GM12878 (cell line): ENCODE data around the gene POTEG. TPM values are rescaled to one million over a fixed set of nuclear protein-coding genes. Genes with fewer than 3 reads are reported as not detected.
"Not testable (repeated sequence)": the region's sequence is repeated elsewhere in the genome, so short reads cannot be mapped to it uniquely, and the experiment has no call there.

Experiments used
- ATAC-seq: fragments of 200-7000 bp; cut with Tn5 transposase; 3 replicates; pipeline ENCODE4 v1.9.1; 2020; ENCODE audit warnings: mild to moderate bottlenecking, moderate library complexity
- BruUV-seq: library from RNA; stranded (reverse); fragments of 400-500 nt; replicated peaks from 2 replicates; lab custom pipeline; 2021; lab: Mats Ljungman, UMichigan
- CTCF ChIA-PET: fragments of 300-600 bp; sonication (Branson Sonifier 250); formaldehyde crosslinking; extraction: SDS; loops from one replicate; lab custom pipeline; 2021; ENCODE audit warnings: inconsistent platforms; lab: Yijun Ruan, JAX
- POLR2A ChIA-PET: fragments of 350-600 bp; formaldehyde crosslinking; extraction: SDS; loops from one replicate; lab custom pipeline; 2021; ENCODE audit warnings: inconsistent platforms; lab: Charles Lee
- RAD21 ChIA-PET: fragments of 300-600 bp; sonication (Branson Sonifier 250); formaldehyde crosslinking; loops from one replicate; lab custom pipeline; 2023; ENCODE audit warnings: antibody characterized with exemption; ENCODE audit not compliant: unreplicated experiment; lab: Charles Lee
- SMC1A ChIA-PET: fragments of 300-600 bp; sonication (Branson Sonifier 250); formaldehyde crosslinking; loops from one replicate; lab custom pipeline; 2023; ENCODE audit not compliant: unreplicated experiment, uncharacterized antibody; lab: Charles Lee
- DNase-seq: peaks from one replicate; pipeline ENCODE4 v3.0.0-alpha.2; 2011; ENCODE audit warnings: low read depth, low spot score
- FAIRE-seq: peaks from 3 replicates; lab custom pipeline; 2011; peaks lifted over from hg19 to GRCh38; lab: Jason Lieb, UNC
- H2AFZ ChIP-seq: 2 replicates; pipeline ENCODE4 v1.6.0; 2011; ENCODE audit warnings: low read depth, low read length, control low read depth; ENCODE audit not compliant: control insufficient read depth
- H3K27ac ChIP-seq: 2 replicates; pipeline ENCODE4 v1.5.1; 2011; ENCODE audit warnings: control low read depth; ENCODE audit not compliant: control insufficient read depth, insufficient read depth
- H3K27me3 ChIP-seq, 2 experiments: replicated peaks in 1 of 2; 2 replicates each; pipeline versions ENCODE4 v1.6.0 to v1.6.1; 2011; ENCODE audit warnings: low read length in 1 of 2; ENCODE audit not compliant: control insufficient read depth in 2 of 2, insufficient read depth in 2 of 2
- H3K36me3 ChIP-seq, 2 experiments: 2 replicates each; pipeline ENCODE4 v1.5.1; 2011; ENCODE audit warnings: low read length in 1 of 2; ENCODE audit not compliant: control insufficient read depth in 2 of 2, insufficient read depth in 2 of 2
- H3K4me1 ChIP-seq: 2 replicates; pipeline ENCODE4 v1.6.1; 2011; ENCODE audit warnings: mild to moderate bottlenecking, low read length, moderate library complexity, mixed read lengths; ENCODE audit not compliant: control insufficient read depth, insufficient read depth
- H3K4me2 ChIP-seq: 2 replicates; pipeline ENCODE4 v1.6.0; 2011; ENCODE audit warnings: control low read depth; ENCODE audit not compliant: control insufficient read depth, insufficient read depth
- H3K4me3 ChIP-seq: fragments of 200-600 bp; sonication (generic); 2 replicates; pipeline ENCODE4 v1.5.1; 2016
- H3K79me2 ChIP-seq: 2 replicates; pipeline ENCODE4 v1.6.0; 2011; ENCODE audit warnings: low read length; ENCODE audit not compliant: control insufficient read depth, insufficient read depth
- H3K9ac ChIP-seq: 2 replicates; pipeline ENCODE4 v1.8.0; 2011; ENCODE audit warnings: low read length, control low read depth, mixed read lengths; ENCODE audit not compliant: control insufficient read depth, insufficient read depth
- H3K9me3 ChIP-seq: replicated peaks from 3 replicates; pipeline ENCODE4 v1.5.1; 2011; ENCODE audit warnings: mild to moderate bottlenecking, low read length; ENCODE audit not compliant: control insufficient read depth, insufficient read depth
- H4K20me1 ChIP-seq: 2 replicates; pipeline ENCODE4 v1.6.0; 2011; ENCODE audit not compliant: control insufficient read depth, insufficient read depth
- WGBS: methylation state at CpG from one replicate; pipeline ENCODE4 v1.1.6; 2016; ENCODE audit warnings: low lambda C conversion rate; ENCODE audit not compliant: insufficient replicate concordance, insufficient coverage; ENCODE audit errors: missing lambda C conversion rate; 5-methylcytosine and 5-hydroxymethylcytosine counted together
- in situ Hi-C: fragments of 300-500 bp; cut with MboI; formaldehyde crosslinking; loops from 9 replicates; pipeline ENCODE4 v1.14.3; 2018; ENCODE audit warnings: mixed read lengths
- intact Hi-C: fragments of 100-400 bp; cut with micrococcal nuclease; formaldehyde crosslinking; loops from one replicate; pipeline ENCODE4 v1.14.2; 2022; ENCODE audit not compliant: unreplicated experiment
- polyA plus RNA-seq, 11 experiments: library from polyadenylated mRNA; depleted of rRNA in 4 of 11; unstranded in 6 of 11; stranded (reverse) in 5 of 11; fragments of >200 nt; fragmentation: Nextera tagmentation in 4 of 11; fragmentation: Illumina TruSeq in 1 of 11; extraction: Ambion mirVana in 4 of 11; extraction: Trizol in 1 of 11; gene quantifications; 1 replicate in 1 of 11; 2 replicates in 10 of 11; pipeline versions ENCODE4 v1.2.1 to v1.2.3, GENCODE V29; 2011 to 2016; ENCODE audit warnings: inconsistent platforms in 2 of 11, missing spikeins in 2 of 11, low read depth in 1 of 11
- total RNA-seq, 4 experiments: library from RNA; depleted of rRNA in 3 of 4; stranded (reverse); fragments of >200 nt in 3 of 4; fragmentation: Illumina TruSeq in 1 of 4; extraction: Trizol in 1 of 4; gene quantifications; 2 replicates each; pipeline versions ENCODE4 v1.2.1 to v1.2.3, GENCODE V29; 2013 to 2021

Gene POTEG
- total and polyA plus RNA-seq, 10 of the 15 experiments (the other 5 are each of a cell fraction or from before 2014, with no cell fraction given), result 0.06 to 2.2 (median 1.3) TPM; not detected in 4

- H3K36me3 ChIP-seq, H2AFZ ChIP-seq, H3K4me3 ChIP-seq, POLR2A ChIA-PET, RAD21 ChIA-PET, H3K4me1 ChIP-seq, H3K9ac ChIP-seq, DNase-seq, CTCF ChIA-PET, SMC1A ChIA-PET, in situ Hi-C loops, H3K9me3 ChIP-seq, H3K4me2 ChIP-seq, BruUV-seq, FAIRE-seq, H3K27me3 ChIP-seq, intact Hi-C loops, ATAC-seq, H4K20me1 ChIP-seq, H3K79me2 ChIP-seq, H3K27ac ChIP-seq: not testable (repeated sequence)
- WGBS, result 66% methylated on average over 10 of the region's 10 CpGs
Measured at GRCh38 chr14:19390230-19390629, 43.9 kb downstream of the POTEG start.

GRCh38 chr14:19388741-19389140 lies 45.4 kb downstream of the POTEG start:
- H2AFZ ChIP-seq, H3K4me1 ChIP-seq, POLR2A ChIA-PET, BruUV-seq, H4K20me1 ChIP-seq, ATAC-seq, H3K79me2 ChIP-seq, in situ Hi-C loops, RAD21 ChIA-PET, intact Hi-C loops, CTCF ChIA-PET, H3K4me3 ChIP-seq, H3K27me3 ChIP-seq, H3K9ac ChIP-seq, SMC1A ChIA-PET, H3K36me3 ChIP-seq, H3K4me2 ChIP-seq, H3K27ac ChIP-seq, FAIRE-seq, DNase-seq, H3K9me3 ChIP-seq: not testable (repeated sequence)
- WGBS, result 27% methylated on average over 2 of the region's 4 CpGs

GRCh38 chr14:19386996-19387395 lies 47.1 kb downstream of the POTEG start:
- FAIRE-seq, H3K27ac ChIP-seq, CTCF ChIA-PET, DNase-seq, H3K79me2 ChIP-seq, H3K9ac ChIP-seq, H3K27me3 ChIP-seq, H3K36me3 ChIP-seq, H4K20me1 ChIP-seq, SMC1A ChIA-PET, H3K4me2 ChIP-seq, in situ Hi-C loops, BruUV-seq, H2AFZ ChIP-seq, POLR2A ChIA-PET, RAD21 ChIA-PET, ATAC-seq, intact Hi-C loops, H3K9me3 ChIP-seq, H3K4me3 ChIP-seq, H3K4me1 ChIP-seq: not testable (repeated sequence)
- 46% methylated on average over 6 of the region's 9 CpGs for WGBS

- in situ Hi-C loops, DNase-seq, H3K36me3 ChIP-seq, SMC1A ChIA-PET, H3K4me1 ChIP-seq, H3K9me3 ChIP-seq, H2AFZ ChIP-seq, intact Hi-C loops, H3K79me2 ChIP-seq, RAD21 ChIA-PET, FAIRE-seq, ATAC-seq, H4K20me1 ChIP-seq, CTCF ChIA-PET, H3K4me2 ChIP-seq, POLR2A ChIA-PET, H3K27ac ChIP-seq, H3K4me3 ChIP-seq, H3K27me3 ChIP-seq, BruUV-seq, H3K9ac ChIP-seq: not testable (repeated sequence)
- no CpG with 5 or more reads among the region's 7 CpGs for WGBS
Measured at GRCh38 chr14:19386309-19386708, 47.8 kb downstream of the POTEG start.
